ENCODE measurements around the gene CYP4B1.

DNA sequence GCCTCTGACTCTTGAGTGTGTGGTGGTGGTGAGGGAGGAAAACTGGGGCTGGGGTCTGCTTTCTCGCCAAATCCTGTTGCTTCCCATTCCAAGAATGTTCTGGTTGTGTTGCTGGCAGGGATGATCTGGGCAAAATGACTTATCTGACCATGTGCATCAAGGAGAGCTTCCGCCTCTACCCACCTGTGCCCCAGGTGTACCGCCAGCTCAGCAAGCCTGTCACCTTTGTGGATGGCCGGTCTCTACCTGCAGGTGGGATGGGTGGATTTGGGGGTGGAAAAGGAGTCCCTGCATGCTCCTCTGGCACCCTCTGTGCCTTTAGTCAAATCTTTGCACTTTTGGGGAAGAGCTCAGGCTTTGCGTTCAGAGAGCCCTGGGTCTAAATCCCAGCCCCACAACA, 18.1 kb downstream of the CYP4B1 start:
- TF ChIP-seq CTCF (IDR thresholded peaks at IDR 0.05) = no peak
- no peak for TF ChIP-seq EZH2 (IDR thresholded peaks at IDR 0.05; ENCODE audit: borderline replicate concordance, insufficient read depth, low read depth, low read length, poor library complexity, severe bottlenecking)
